Neuronal stem cell (in vitro differentiated cells): ENCODE results near the gene VEZF1.
A peak's percentile ranks its signal among the peaks of the same experiment; 100 is the strongest.

Experiments used
- DNase-seq: peaks from one replicate; pipeline ENCODE4 v3.0.0-alpha.2; 2013; ENCODE audit warnings: low spot score
- H2AFZ ChIP-seq: one replicate; pipeline ENCODE4 v1.6.1; 2013; ENCODE audit warnings: mild to moderate bottlenecking, low read length, inconsistent platforms
- H2AK5ac ChIP-seq: 2 replicates; pipeline ENCODE4 v1.6.1; 2013; ENCODE audit warnings: low read depth, mild to moderate bottlenecking, inconsistent platforms, low read length, moderate library complexity, mixed read lengths
- H2BK120ac ChIP-seq: 2 replicates; pipeline ENCODE4 v1.6.1; 2013; ENCODE audit warnings: low read depth, mild to moderate bottlenecking, inconsistent platforms, low read length, moderate library complexity, mixed read lengths
- H2BK12ac ChIP-seq: one replicate; pipeline ENCODE4 v1.6.1; 2013; ENCODE audit warnings: low read length, inconsistent platforms
- H2BK15ac ChIP-seq: 2 replicates; pipeline ENCODE4 v1.6.1; 2013; ENCODE audit warnings: mild to moderate bottlenecking, low read length, inconsistent platforms, mixed read lengths
- H2BK5ac ChIP-seq: one replicate; pipeline ENCODE4 v1.6.1; 2013; ENCODE audit warnings: inconsistent platforms, mild to moderate bottlenecking, low read length, moderate library complexity
- H3K14ac ChIP-seq: one replicate; pipeline ENCODE4 v1.6.1; 2013; ENCODE audit warnings: low read length, inconsistent platforms
- H3K18ac ChIP-seq: 2 replicates; pipeline ENCODE4 v1.6.1; 2013; ENCODE audit warnings: low read length, inconsistent platforms
- H3K23ac ChIP-seq: 2 replicates; pipeline ENCODE4 v1.6.1; 2013; ENCODE audit warnings: low read depth, mild to moderate bottlenecking, mixed read lengths, low read length, inconsistent platforms; ENCODE audit not compliant: poor library complexity
- H3K27ac ChIP-seq: replicated peaks from 3 replicates; pipeline ENCODE4 v1.5.1; 2013; ENCODE audit warnings: low read length, inconsistent platforms
- H3K27me3 ChIP-seq, 3 experiments: 2 replicates each; pipeline ENCODE4 v1.6.1; 2013; ENCODE audit warnings: low read length in 3 of 3, mild to moderate bottlenecking in 2 of 3, inconsistent platforms in 1 of 3, low read depth in 1 of 3, mixed read lengths in 1 of 3, moderate library complexity in 1 of 3; ENCODE audit not compliant: control insufficient read depth in 3 of 3, insufficient read depth in 3 of 3
- H3K36me3 ChIP-seq, 2 donors: replicated peaks in 1 of 2; 2 replicates each; pipeline ENCODE4 v1.6.1; 2013; ENCODE audit warnings: low read length in 2 of 2; ENCODE audit not compliant: control insufficient read depth in 2 of 2, insufficient read depth in 2 of 2
- H3K4ac ChIP-seq: 2 replicates; pipeline ENCODE4 v1.6.1; 2013; ENCODE audit warnings: inconsistent platforms, mild to moderate bottlenecking, low read length, moderate library complexity
- H3K4me1 ChIP-seq, 2 donors: 1 replicate in 1 of 2; 2 replicates in 1 of 2; pipeline ENCODE4 v1.6.1; 2013; ENCODE audit warnings: low read length in 2 of 2, low read depth in 1 of 2; ENCODE audit not compliant: control insufficient read depth in 2 of 2, insufficient read depth in 1 of 2
- H3K4me2 ChIP-seq: one replicate; pipeline ENCODE4 v1.6.1; 2013; ENCODE audit warnings: mild to moderate bottlenecking, low read length, inconsistent platforms; ENCODE audit not compliant: insufficient read depth, poor library complexity, severe bottlenecking
- H3K4me3 ChIP-seq, 2 donors: 2 replicates each; pipeline ENCODE4 v1.5.1; 2013; ENCODE audit warnings: low read length in 2 of 2, mild to moderate bottlenecking in 2 of 2, inconsistent platforms in 1 of 2, moderate library complexity in 1 of 2
- H3K79me1 ChIP-seq: one replicate; pipeline ENCODE4 v1.6.1; 2013; ENCODE audit warnings: low read depth, mild to moderate bottlenecking, inconsistent platforms, low read length, moderate library complexity
- H3K9ac ChIP-seq: one replicate; pipeline ENCODE4 v1.6.1; 2013; ENCODE audit warnings: mild to moderate bottlenecking, low read depth, low read length, inconsistent platforms; ENCODE audit not compliant: poor library complexity
- H3K9me3 ChIP-seq, 2 donors: replicated peaks in 1 of 2; 2 replicates each; pipeline versions ENCODE3 to v1.6.1; 2013; ENCODE audit warnings: low read length in 2 of 2, mild to moderate bottlenecking in 2 of 2, inconsistent platforms in 1 of 2, low read depth in 1 of 2, mixed read lengths in 1 of 2, moderate library complexity in 1 of 2; ENCODE audit not compliant: control insufficient read depth in 2 of 2, insufficient read depth in 1 of 2
- H4K8ac ChIP-seq: one replicate; pipeline ENCODE4 v1.6.1; 2013; ENCODE audit warnings: low read depth, mild to moderate bottlenecking, inconsistent platforms, low read length, moderate library complexity
- H4K91ac ChIP-seq: one replicate; pipeline ENCODE4 v1.6.1; 2013; ENCODE audit warnings: low read length, low read depth, mild to moderate bottlenecking, inconsistent platforms; ENCODE audit not compliant: poor library complexity
- WGBS, 2 donors: extraction: QIAGEN DNeasy Blood & Tissue Kit; methylation state at CpG; one replicate each; pipeline ENCODE4 v1.1.7; 2013; ENCODE audit warnings: missing lambda C conversion rate in 2 of 2, mixed read lengths in 1 of 2; ENCODE audit not compliant: insufficient read length in 2 of 2, insufficient replicate concordance in 1 of 2; ENCODE audit errors: extremely low coverage in 2 of 2; 5-methylcytosine and 5-hydroxymethylcytosine counted together

The VEZF1 gene

DNA sequence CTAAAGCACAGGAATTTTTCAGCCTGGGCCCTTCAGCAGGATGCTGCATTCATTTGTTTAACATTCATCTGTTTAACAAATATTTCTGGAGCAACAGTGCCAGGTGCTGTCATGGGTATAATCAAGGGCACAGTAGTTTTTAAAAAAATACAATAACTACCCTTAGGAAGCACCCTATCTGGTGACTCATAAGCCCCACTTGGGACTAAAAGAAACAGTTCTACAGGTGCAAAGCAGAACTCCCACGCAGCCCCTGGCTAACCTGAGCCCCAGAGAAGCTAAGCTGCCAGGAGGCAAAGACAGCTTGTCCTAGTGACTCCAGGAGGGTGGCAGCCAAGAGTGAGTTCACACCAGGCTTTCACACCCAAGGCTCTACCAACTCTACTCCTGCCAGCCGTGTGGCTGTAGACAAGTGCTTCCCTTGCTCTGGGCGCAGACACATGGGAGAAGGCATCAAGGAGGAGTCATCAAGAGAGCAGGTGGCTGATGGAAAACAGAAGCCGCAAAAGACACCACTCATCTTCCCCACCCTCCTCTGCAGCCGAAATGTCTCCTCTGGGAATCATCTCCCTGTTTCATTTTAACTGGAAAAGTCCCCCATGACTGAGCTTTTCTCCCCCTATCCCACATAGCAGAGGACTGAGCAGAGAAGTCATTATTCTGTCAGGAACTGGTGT, 47.3 kb downstream of the VEZF1 start:
- no CpG with 5 or more reads among the region's 5 CpGs for WGBS, 2 donors
- Histone ChIP-seq H2BK120ac (no peak overlapping the region), H2AK5ac (peak overlapping the region; percentile 17), H2BK12ac (peak overlapping the region; percentile 33), H3K27ac (no peak overlapping the region), H3K79me1 (no peaks in the 10 kb centered on the region), H3K14ac (no peak overlapping the region), H3K36me3 (peaks cover 0 to under 1% of the 10 kb centered on the region in 2 donors), H3K9me3 (no peaks in the 10 kb centered on the region), H4K91ac (no peak overlapping the region), H3K4me1 (peaks cover 39 to 52% of the 10 kb centered on the region in 2 donors), H3K23ac (no peak overlapping the region), H3K4me3 (no peak overlapping the region), H3K4me2 (no peak overlapping the region), H4K8ac (no peak overlapping the region), H3K4ac (no peak overlapping the region), H3K27me3 (no peaks in the 10 kb centered on the region), H2BK15ac (peak overlapping the region; percentile 23), H2AFZ (no peak overlapping the region), H3K18ac (peak overlapping the region; percentile 34), H2BK5ac (no peak overlapping the region), H3K9ac (no peak overlapping the region)
- DNase-seq = no peak

DNA sequence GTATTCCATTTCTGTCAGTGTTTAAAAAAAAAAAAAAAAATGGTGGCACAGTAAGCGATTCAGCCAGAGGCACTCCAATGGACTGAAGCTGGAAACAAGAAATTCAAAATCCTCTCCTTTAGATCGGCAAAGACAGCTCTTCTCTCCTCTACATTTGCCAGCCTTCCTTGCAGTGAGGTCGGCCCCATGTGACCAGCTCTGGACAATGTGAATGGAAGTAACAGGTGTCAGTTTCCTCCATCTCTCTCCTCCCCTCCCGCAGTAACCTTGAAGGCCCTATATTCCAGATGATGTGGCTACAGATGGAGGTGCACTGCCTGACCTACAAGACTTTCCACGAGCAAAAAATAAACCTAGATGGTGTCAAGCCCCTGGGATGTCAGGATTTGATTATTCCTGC, 47.8 kb downstream of the VEZF1 start:
- H2AK5ac ChIP-seq = no peak overlapping the region
- H4K8ac ChIP-seq = no peak overlapping the region
- no peak overlapping the region for H3K18ac ChIP-seq
- no peak overlapping the region for H3K4ac ChIP-seq
- no peaks in the 10 kb centered on the region for H3K9me3 ChIP-seq
- no peak overlapping the region for H3K9ac ChIP-seq
- WGBS, 2 donors = no CpG with 5 or more reads among the region's 5 CpGs
- H3K79me1 ChIP-seq = no peaks in the 10 kb centered on the region
- peaks cover 39 to 50% of the 10 kb centered on the region in 2 donors for H3K4me1 ChIP-seq
- H3K14ac ChIP-seq = no peak overlapping the region
- no peak overlapping the region for H2AFZ ChIP-seq
- no peak overlapping the region for H2BK15ac ChIP-seq
- DNase-seq = no peak
- H4K91ac ChIP-seq = no peak overlapping the region
- H3K27me3 ChIP-seq = no peaks in the 10 kb centered on the region
- no peak overlapping the region for H3K23ac ChIP-seq
- no peak overlapping the region for H3K4me3 ChIP-seq
- H2BK120ac ChIP-seq = no peak overlapping the region
- H3K27ac ChIP-seq = no peak overlapping the region
- no peak overlapping the region for H2BK5ac ChIP-seq
- H3K4me2 ChIP-seq = no peak overlapping the region
- H2BK12ac ChIP-seq = no peak overlapping the region
- no peaks in the 10 kb centered on the region for H3K36me3 ChIP-seq

DNA sequence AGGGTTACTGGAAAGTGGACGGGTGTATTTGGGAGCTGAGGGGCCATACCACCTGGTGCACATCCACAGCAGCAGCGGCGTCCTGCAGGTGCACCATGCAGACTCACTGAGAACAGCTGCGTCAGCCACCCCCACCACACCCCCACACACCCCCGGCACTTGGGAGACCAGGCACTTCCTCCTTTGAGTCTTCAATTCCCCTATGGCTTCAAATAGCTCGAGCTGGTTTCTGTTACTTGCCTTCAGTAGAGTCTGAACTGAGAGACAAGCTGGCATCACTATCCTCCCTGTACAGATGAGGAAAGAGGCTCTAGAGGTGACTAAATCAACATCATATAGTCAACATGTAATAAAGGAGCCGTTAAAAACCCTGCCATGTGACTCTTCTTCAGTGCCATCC, 48.3 kb downstream of the VEZF1 start:
- Histone ChIP-seq H3K27me3 (no peaks in the 10 kb centered on the region), H4K91ac (no peak overlapping the region), H2BK12ac (peak overlapping the region; percentile 33), H2BK15ac (peak overlapping the region; percentile 57), H2BK5ac (no peak overlapping the region), H3K14ac (no peak overlapping the region), H3K9ac (peak overlapping the region; percentile 22), H3K4ac (no peak overlapping the region), H3K4me1 (peaks cover 43 to 49% of the 10 kb centered on the region in 2 donors), H3K36me3 (no peaks in the 10 kb centered on the region), H2AK5ac (peak overlapping the region; percentile 88), H3K79me1 (no peaks in the 10 kb centered on the region), H2AFZ (no peak overlapping the region), H3K27ac (no peak overlapping the region), H3K4me2 (no peak overlapping the region), H3K9me3 (no peaks in the 10 kb centered on the region), H2BK120ac (no peak overlapping the region), H3K18ac (peak overlapping the region; percentile 69), H4K8ac (no peak overlapping the region), H3K23ac (peak overlapping the region; percentile 5), H3K4me3 (peak overlapping the region in 1 of 2 donors; percentile 32)
- WGBS, 2 donors = no CpG with 5 or more reads among the region's 7 CpGs
- no peak for DNase-seq

DNA sequence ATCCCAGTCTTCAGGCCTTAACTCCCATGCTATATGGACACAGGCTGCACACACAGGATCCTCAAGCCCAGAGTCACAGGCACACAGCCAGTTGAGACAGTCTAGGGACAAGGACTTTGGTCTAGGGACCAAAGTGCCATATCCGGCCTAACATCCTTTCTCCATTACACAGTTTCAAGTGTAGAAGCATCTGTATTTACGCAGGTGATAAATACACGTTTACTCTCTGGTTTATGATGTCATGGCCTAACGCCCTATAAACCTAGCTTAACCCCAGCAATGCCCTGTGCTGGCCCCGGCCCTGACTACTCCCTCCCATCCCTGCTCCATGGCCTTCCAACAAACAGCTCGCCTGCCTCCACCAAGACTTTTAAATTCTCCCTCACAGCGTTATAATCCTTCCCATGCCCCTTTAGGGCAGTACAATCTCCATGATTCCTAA, 50.0 kb downstream of the VEZF1 start:
- no peak overlapping the region for H2BK5ac ChIP-seq
- H2AFZ ChIP-seq = no peak overlapping the region
- no peak for DNase-seq
- H2AK5ac ChIP-seq = no peak overlapping the region
- no peak overlapping the region for H3K27ac ChIP-seq
- no peaks in the 10 kb centered on the region for H3K27me3 ChIP-seq
- no peak overlapping the region for H2BK120ac ChIP-seq
- H4K91ac ChIP-seq = no peak overlapping the region
- H3K79me1 ChIP-seq = peaks cover 3% of the 10 kb centered on the region
- no peak overlapping the region for H3K9ac ChIP-seq
- H3K4ac ChIP-seq = no peak overlapping the region
- no CpG with 5 or more reads among the region's 7 CpGs for WGBS, 2 donors
- no peak overlapping the region for H3K23ac ChIP-seq
- H4K8ac ChIP-seq = no peak overlapping the region
- H3K18ac ChIP-seq = peak overlapping the region; percentile 73
- H3K4me2 ChIP-seq = no peak overlapping the region
- peaks cover 52 to 62% of the 10 kb centered on the region in 2 donors for H3K4me1 ChIP-seq
- no peak overlapping the region for H3K14ac ChIP-seq
- H3K9me3 ChIP-seq = no peaks in the 10 kb centered on the region
- no peaks in the 10 kb centered on the region for H3K36me3 ChIP-seq
- H3K4me3 ChIP-seq = no peak overlapping the region
- H2BK12ac ChIP-seq = no peak overlapping the region
- no peak overlapping the region for H2BK15ac ChIP-seq
